Eye (tissue), 1 donor: ENCODE results near the gene RDX.
"Not testable (repeated sequence)": the region's sequence is repeated elsewhere in the genome, so short reads cannot be mapped to it uniquely, and the experiment has no call there.

ENCODE experiments used
- DNase-seq: peaks from one replicate; pipeline ENCODE4 v3.0.0-alpha.2; 2015

Gene RDX

GRCh38 chr11:110269996-110270395, 26.4 kb downstream of the RDX start:
- no peak for DNase-seq

GRCh38 chr11:110268441-110268840, 28.0 kb downstream of the RDX start:
- no peak for DNase-seq

- no peak for DNase-seq
Measured at GRCh38 chr11:110262072-110262403, 34.4 kb downstream of the RDX start.

- no peak for DNase-seq
Measured at GRCh38 chr11:110261195-110262071, 35.0 kb downstream of the RDX start.

- DNase-seq, result no peak
Measured at GRCh38 chr11:110253525-110253924, 42.9 kb downstream of the RDX start.

- DNase-seq, result no peak
Measured at GRCh38 chr11:110251836-110252235, 44.6 kb downstream of the RDX start.

- DNase-seq, result no peak
Measured at GRCh38 chr11:110250168-110250567, 46.2 kb downstream of the RDX start.

- no peak for DNase-seq
Measured at GRCh38 chr11:110249766-110250165, 46.6 kb downstream of the RDX start.

GRCh38 chr11:110249066-110249465, 47.3 kb downstream of the RDX start:
- DNase-seq, result no peak

GRCh38 chr11:110243791-110244190, 52.6 kb downstream of the RDX start:
- no peak for DNase-seq

- no peak for DNase-seq
Measured at GRCh38 chr11:110242746-110243145, 53.7 kb downstream of the RDX start.

GRCh38 chr11:110242188-110242587, 54.2 kb downstream of the RDX start:
- no peak for DNase-seq

- no peak for DNase-seq
Measured at GRCh38 chr11:110235966-110236365, 60.4 kb downstream of the RDX start.

GRCh38 chr11:110230377-110230776, 66.0 kb downstream of the RDX start:
- no peak for DNase-seq

GRCh38 chr11:110219006-110219785, 77.2 kb downstream of the RDX start:
- DNase-seq, result no peak

- peak; percentile 40 for DNase-seq
Measured at GRCh38 chr11:110217936-110218335, 78.5 kb downstream of the RDX start.

- DNase-seq, result peak; percentile 43
Measured at GRCh38 chr11:110217223-110217877, 79.1 kb downstream of the RDX start.

GRCh38 chr11:110209313-110209694, 87.1 kb downstream of the RDX start:
- DNase-seq, result not testable (repeated sequence)

GRCh38 chr11:110208678-110209312, 87.6 kb downstream of the RDX start:
- DNase-seq, result not testable (repeated sequence)

GRCh38 chr11:110207123-110207522, 89.3 kb downstream of the RDX start:
- DNase-seq, result no peak

GRCh38 chr11:110200836-110201235, 95.6 kb downstream of the RDX start:
- DNase-seq, result no peak

- DNase-seq, result no peak
Measured at GRCh38 chr11:110200241-110200640, 96.2 kb downstream of the RDX start.
